Cardiac muscle cell (in vitro differentiated cells and primary cell): ENCODE measurements around the gene NAPB. TPM values are rescaled to one million over a fixed set of nuclear protein-coding genes. Genes with fewer than 3 reads are reported as not detected.
A peak's percentile ranks its signal among the peaks of the same experiment; 100 is the strongest.

Source experiments
- DNase-seq, 2 donors: peaks; one replicate each; pipeline versions ENCODE4 v3.0.0 to v3.0.0-alpha.2; 2010 to 2017; ENCODE audit warnings: low read depth in 1 of 2, low spot score in 1 of 2
- H3K27ac ChIP-seq: fragments of 200-600 bp; sonication (generic); 2 replicates; pipeline ENCODE4 v1.5.1; 2016
- H3K27me3 ChIP-seq: fragments of 200-600 bp; sonication (generic); 2 replicates; pipeline ENCODE4 v1.6.0; 2016; ENCODE audit warnings: control low read depth
- H3K36me3 ChIP-seq: fragments of 200-600 bp; sonication (generic); 2 replicates; pipeline ENCODE4 v1.5.1; 2016; ENCODE audit warnings: control low read depth
- H3K4me1 ChIP-seq: fragments of 200-600 bp; sonication (generic); 2 replicates; pipeline ENCODE4 v1.8.1; 2017; ENCODE audit warnings: low read depth, mild to moderate bottlenecking, mixed run types
- H3K4me3 ChIP-seq: fragments of 200-600 bp; sonication (generic); 2 replicates; pipeline ENCODE4 v1.5.1; 2016; ENCODE audit warnings: mild to moderate bottlenecking
- H3K9me3 ChIP-seq: fragments of 200-600 bp; sonication (generic); 2 replicates; pipeline ENCODE4 v1.5.1; 2017; ENCODE audit warnings: low read depth, mild to moderate bottlenecking, control low read depth
- CTCF ChIP-seq: IDR thresholded peaks from 2 replicates; pipeline ENCODE4 v1.5.1; 2012; ENCODE audit warnings: low read depth, mild to moderate bottlenecking, low read length
- polyA plus RNA-seq: library from polyadenylated mRNA; unstranded; fragments of >200 nt; fragmentation: Nextera tagmentation; extraction: Ambion mirVana; gene quantifications from 2 replicates; pipeline ENCODE4 v1.2.1, GENCODE V29; 2016
- total RNA-seq: library from RNA; depleted of rRNA; stranded (reverse); fragments of >200 nt; gene quantifications from 2 replicates; pipeline ENCODE4 v1.2.3, GENCODE V29; 2016

Gene NAPB
- total and polyA plus RNA-seq, 2 experiments from 2014 or later, result 12.9 to 16.6 TPM

- no peak for TF ChIP-seq CTCF
- Histone ChIP-seq H3K9me3 (no peaks in the 10 kb centered on the region), H3K27ac (peak overlapping the region; percentile 34), H3K36me3 (no peaks in the 10 kb centered on the region), H3K4me3 (peak overlapping the region; percentile 98), H3K27me3 (no peaks in the 10 kb centered on the region), H3K4me1 (peaks cover 7% of the 10 kb centered on the region)
- DNase-seq, result peak; percentile 45 to 65
Measured at GRCh38 chr20:23419995-23420901, 1.0 kb downstream of the NAPB start.

- TF ChIP-seq CTCF, result no peak
- no peaks in the 10 kb centered on the region for H3K9me3 ChIP-seq
- H3K27ac ChIP-seq, result peak overlapping the region; percentile 34
Measured at GRCh38 chr20:23419657-23419994, 1.7 kb downstream of the NAPB start.

GRCh38 chr20:23417861-23418260, 3.4 kb downstream of the NAPB start:
- no peak overlapping the region for H3K4me3 ChIP-seq
- H3K27ac ChIP-seq, result no peak overlapping the region
- no peaks in the 10 kb centered on the region for H3K36me3 ChIP-seq
- no peaks in the 10 kb centered on the region for H3K9me3 ChIP-seq
- no peak for TF ChIP-seq CTCF
- no peaks in the 10 kb centered on the region for H3K27me3 ChIP-seq
- DNase-seq, result no peak
- peaks cover 7% of the 10 kb centered on the region for H3K4me1 ChIP-seq

More at GRCh38 chr20:23419657-23419994, 1.7 kb downstream of the NAPB start:
- peaks cover 7% of the 10 kb centered on the region for H3K4me1 ChIP-seq
- DNase-seq, result no peak
- no peaks in the 10 kb centered on the region for H3K27me3 ChIP-seq
- peak overlapping the region; percentile 98 for H3K4me3 ChIP-seq
- no peaks in the 10 kb centered on the region for H3K36me3 ChIP-seq

GRCh38 chr20:23415959-23416583, 5.2 kb downstream of the NAPB start:
- H3K9me3 ChIP-seq, result no peaks in the 10 kb centered on the region
- H3K27ac ChIP-seq, result no peak overlapping the region
- no peak for DNase-seq
- H3K4me3 ChIP-seq, result no peak overlapping the region
- TF ChIP-seq CTCF, result no peak
- no peaks in the 10 kb centered on the region for H3K27me3 ChIP-seq
- H3K4me1 ChIP-seq, result peaks cover 17% of the 10 kb centered on the region
- H3K36me3 ChIP-seq, result no peaks in the 10 kb centered on the region

- Histone ChIP-seq H3K27ac (no peak overlapping the region), H3K36me3 (no peaks in the 10 kb centered on the region), H3K4me3 (no peak overlapping the region), H3K27me3 (no peaks in the 10 kb centered on the region), H3K9me3 (no peaks in the 10 kb centered on the region), H3K4me1 (peaks cover 17% of the 10 kb centered on the region)
- no peak for TF ChIP-seq CTCF
- DNase-seq, result no peak
Measured at GRCh38 chr20:23415555-23415954, 5.7 kb downstream of the NAPB start.
